GM18951 (cell line): ENCODE results near the gene SPTBN1.

Source experiments
- POLR2A ChIP-seq: IDR thresholded peaks from 4 replicates; pipeline ENCODE4 v1.6.1; 2011; ENCODE audit warnings: mild to moderate bottlenecking; ENCODE audit not compliant: insufficient read length, insufficient read depth; ENCODE audit errors: extremely low read depth
- in situ Hi-C: fragments of 300-500 bp; cut with MboI; formaldehyde crosslinking; loops from one replicate; pipeline ENCODE4 v1.12.0; 2022; ENCODE audit warnings: low sequenced_read_pairs, mixed read lengths, inconsistent platforms; ENCODE audit not compliant: unreplicated experiment

Gene SPTBN1

DNA sequence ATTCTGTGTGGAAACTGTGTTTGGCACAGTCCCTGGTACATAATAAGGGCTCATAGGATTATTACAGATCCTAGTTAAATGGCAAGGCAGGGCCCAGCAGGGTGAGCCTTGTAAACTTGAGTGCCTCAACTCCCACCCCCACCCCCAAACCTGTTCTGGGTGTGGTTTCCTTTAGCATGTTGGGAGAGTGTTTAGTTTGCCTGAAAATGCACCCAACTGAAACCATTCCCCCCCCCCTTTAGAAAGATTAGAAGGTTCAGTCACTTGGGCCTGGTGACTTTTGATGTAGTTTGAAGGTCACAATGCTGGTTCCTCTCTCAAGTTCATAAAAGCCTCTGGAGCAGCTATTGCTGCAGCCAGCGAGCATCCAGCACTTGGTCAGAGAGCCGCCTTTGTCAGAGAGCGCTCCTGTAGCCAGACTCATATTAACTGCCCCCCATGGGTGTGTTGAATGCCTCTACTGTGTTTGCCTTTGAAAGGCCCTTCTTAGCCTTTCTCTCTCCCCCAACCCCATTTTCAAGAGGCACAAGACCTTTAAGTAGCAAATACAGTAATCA lies 113.7 kb downstream of the SPTBN1 start:
- in situ Hi-C loops: loop anchor here (10.0 kb wide), 1 partner anchor 65 kb away; no protein-coding TSS in a partner anchor
- peak; percentile 41 for TF ChIP-seq POLR2A

DNA sequence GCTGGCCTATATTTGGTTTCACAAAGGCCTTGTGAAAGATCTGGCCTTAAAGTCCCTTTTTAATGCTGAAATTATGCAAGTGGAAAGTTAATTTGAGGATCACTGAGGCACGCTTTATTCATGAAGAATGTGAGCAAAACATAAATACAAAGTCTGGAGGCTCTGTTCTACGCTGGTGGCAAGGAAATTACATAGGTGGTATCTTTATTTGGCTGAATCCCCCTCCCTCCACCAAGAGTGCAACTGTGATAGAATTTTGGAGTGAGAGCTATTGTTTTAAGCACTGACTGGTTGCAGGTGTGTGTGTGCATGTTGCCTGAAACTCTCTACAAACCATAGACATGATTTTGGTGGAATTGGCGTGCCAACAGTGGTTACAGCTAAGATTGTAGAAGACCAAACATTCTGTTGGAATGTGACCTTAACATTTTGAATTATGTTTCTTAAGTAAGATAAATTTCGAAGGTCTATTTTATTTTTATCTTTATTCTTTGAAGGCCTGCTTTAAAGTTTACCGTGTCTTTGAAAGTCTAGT lies 114.3 kb downstream of the SPTBN1 start:
- TF ChIP-seq POLR2A: no peak
- in situ Hi-C loops: loop anchor here (10.0 kb wide), 1 partner anchor 64 kb away; no protein-coding TSS in a partner anchor

- peak; percentile 59 for TF ChIP-seq POLR2A
- in situ Hi-C loops: loop anchor here (10.0 kb wide), 1 partner anchor 64 kb away; no protein-coding TSS in a partner anchor
These were observed 115.0 kb downstream of the SPTBN1 start for GRCh38 chr2:54570925-54571694.

DNA sequence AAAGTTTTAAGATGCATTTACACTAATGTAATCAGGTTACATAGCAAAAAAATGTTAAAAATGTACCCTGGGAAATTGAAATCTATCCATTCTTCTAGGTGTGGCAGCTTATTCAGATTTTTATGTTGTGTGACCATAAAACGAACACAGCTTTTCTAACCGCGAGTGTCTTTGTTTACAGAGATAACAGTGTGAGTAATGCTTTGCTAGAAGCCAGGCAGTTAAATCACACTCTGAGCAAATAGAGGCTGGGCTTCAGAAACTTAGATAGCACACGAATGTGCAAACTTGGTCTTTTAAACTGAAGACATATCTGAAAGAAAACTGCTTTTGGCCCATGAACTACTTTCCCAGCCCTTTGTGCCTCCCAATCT lies 116.1 kb downstream of the SPTBN1 start:
- in situ Hi-C loops: loop anchor here (10.0 kb wide), 1 partner anchor 63 kb away; no protein-coding TSS in a partner anchor
- TF ChIP-seq POLR2A: no peak

DNA sequence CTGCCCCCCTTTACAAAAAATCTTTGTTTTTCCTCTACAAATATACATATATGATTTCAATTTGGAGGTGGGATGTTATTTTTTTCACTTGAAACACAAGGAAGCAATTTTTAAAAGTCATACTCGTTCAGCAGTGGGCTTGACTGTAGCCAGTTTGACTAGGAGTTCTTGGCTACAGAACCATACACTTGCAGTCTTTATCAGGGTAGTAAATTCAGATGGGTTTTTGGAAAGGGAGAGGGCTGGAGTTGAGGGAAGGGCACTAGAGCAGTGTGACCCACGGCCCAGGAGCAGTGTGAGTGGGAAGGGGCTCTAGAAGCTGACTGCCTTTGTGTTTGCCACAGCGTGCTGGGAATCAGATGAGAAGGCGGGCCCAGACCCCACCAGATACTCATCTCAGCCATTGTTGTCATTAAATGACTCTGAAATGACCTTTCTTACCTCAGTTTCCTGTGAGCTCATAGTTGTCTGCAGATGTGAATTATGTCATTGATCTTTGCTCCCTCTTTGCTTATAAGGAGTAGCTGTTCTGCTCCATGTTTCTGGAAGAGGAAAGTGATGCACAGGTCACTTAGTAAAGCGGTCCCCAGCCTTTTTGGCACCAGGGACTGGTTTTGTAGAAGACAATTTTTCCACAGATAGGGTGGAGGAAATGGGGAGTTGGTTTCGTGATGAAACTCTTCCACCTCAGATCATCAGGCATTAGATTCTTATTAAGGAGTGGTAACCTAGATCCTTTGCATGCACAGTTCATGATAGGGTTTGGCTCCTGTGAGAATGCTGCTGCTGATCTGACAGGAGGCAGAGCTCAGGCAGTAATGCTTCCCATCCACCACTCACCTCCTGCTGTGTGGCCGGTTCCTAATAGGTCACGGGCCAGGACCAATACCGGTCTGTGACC lies 116.8 kb downstream of the SPTBN1 start:
- in situ Hi-C loops: loop anchor here (10.0 kb wide), 1 partner anchor 62 kb away; no protein-coding TSS in a partner anchor
- no peak for TF ChIP-seq POLR2A

GRCh38 chr2:54573537-54573919 lies 117.4 kb downstream of the SPTBN1 start:
- TF ChIP-seq POLR2A: no peak
- in situ Hi-C loops: loop anchor here (10.0 kb wide), 1 partner anchor 61 kb away; no protein-coding TSS in a partner anchor

DNA sequence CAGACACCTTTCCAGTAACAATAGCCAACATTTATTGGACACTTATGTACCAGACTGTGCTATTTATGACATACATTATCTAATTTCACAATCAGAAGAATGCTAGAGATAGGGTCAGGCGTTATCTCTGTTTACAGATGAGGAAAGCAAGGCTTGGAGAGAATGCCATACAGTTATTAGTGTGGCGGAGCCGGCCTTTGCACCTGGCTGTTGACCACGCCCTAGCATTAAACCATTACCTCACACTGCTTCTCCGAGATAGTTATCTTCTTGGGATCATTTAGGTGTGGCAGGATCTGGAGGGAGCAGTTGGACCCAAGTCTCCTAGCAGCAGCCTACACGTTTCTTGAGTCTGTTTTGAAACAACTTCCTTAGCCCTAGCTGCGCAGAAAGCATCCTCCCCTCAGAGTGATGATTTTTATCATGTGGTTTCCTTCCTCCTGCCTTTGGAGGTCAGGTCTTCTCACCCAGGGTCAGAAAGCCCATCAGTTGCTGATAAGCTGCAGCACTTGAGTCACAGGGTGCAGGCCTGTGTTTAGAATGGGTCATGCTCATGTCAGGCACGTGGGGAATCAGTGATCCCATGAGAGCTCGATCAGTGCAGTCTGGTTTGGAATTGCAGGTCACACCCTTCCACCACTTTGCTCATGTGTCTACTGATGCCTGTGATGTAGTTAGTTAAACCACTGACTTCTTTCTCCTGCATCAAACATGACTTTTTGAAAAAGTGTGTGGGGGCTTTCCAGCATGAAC lies 118.2 kb downstream of the SPTBN1 start:
- in situ Hi-C loops: loop anchor here (10.0 kb wide), 1 partner anchor 61 kb away; no protein-coding TSS in a partner anchor
- peak; percentile 17 for TF ChIP-seq POLR2A

- TF ChIP-seq POLR2A: no peak
- in situ Hi-C loops: loop anchor here (5.0 to 10.0 kb wide), 2 partner anchors 53 to 60 kb away; no protein-coding TSS in a partner anchor
These were observed 118.7 kb downstream of the SPTBN1 start for GRCh38 chr2:54574860-54575247.

DNA sequence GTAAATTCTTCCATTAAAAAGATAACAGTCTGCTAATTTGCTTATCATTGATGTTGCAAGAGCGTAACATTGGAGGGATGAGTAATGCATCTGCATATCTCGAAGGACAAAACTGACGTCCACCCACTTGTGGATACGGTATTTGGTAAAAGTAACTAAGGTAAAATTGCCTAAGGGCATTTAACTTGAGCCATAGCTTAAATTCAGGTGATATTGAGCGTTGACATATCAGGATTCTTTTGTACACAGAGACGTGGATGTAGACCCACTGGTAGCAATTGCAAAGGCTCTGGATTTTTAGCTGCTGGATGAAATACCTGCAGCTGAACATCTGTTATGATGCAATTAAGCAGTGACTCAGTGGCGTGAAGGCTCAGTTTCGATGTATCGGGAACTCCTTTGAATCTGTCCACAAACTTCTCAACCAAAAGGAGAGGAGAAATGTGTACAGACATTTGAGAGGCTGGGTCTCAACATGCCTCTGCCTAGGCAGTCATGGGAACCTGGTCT lies 119.3 kb downstream of the SPTBN1 start:
- in situ Hi-C loops: loop anchor here (5.0 to 10.0 kb wide), 2 partner anchors 53 to 59 kb away; no protein-coding TSS in a partner anchor
- no peak for TF ChIP-seq POLR2A

DNA sequence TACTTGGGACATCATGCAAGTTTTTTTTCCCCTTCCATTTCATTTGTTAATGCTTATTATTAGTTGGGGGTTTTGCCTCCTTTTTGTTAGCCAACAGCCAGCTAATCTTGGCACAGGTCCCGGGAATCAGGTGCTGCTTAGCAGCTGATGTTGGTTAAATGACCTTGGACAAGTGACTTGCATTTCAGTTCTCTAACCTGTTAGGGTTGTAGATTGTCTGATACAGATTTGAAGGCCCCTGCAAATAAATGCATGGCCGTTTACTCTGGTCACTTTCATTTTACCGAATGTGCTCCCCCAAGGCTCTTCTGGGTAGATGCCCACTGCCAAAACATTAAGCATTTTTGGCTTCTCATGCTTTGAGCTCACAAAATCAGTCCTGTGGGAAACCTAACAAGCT lies 120.9 kb downstream of the SPTBN1 start:
- in situ Hi-C loops: loop anchor here (5.0 to 10.0 kb wide), 2 partner anchors 55 to 58 kb away; no protein-coding TSS in a partner anchor
- TF ChIP-seq POLR2A: no peak

DNA sequence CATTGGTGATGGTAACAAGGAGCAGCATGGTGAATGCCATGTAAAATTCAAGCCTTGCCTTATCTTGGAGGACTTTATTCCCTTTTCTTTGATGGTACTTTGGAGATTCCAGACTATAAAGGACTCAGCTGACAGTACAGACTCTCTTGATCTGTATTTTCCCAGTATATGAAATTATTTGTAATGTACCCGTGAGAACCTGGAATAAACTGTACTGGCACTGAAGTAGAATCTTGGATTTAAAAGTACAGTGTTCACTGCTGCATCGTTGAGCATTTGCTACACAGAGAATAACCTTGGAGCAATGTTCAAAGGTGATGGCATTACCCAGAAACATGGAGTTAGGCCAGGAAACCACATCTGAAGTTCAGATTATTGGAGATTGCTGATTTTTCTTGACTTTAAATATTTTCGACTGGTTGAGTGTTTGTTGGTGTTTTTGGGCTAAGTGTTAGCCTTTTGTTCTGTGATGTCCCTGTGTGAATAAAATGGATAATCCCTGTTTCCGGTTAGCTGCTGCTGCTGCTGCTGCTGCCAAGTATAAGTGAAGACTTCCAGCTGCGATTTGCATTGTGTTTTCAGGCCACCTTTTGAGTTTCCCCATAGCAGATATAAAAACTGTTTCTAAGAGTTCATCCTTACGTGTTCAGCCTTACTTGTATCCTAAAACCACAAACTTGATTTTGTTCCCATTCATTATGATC lies 122.0 kb downstream of the SPTBN1 start:
- TF ChIP-seq POLR2A: no peak

DNA sequence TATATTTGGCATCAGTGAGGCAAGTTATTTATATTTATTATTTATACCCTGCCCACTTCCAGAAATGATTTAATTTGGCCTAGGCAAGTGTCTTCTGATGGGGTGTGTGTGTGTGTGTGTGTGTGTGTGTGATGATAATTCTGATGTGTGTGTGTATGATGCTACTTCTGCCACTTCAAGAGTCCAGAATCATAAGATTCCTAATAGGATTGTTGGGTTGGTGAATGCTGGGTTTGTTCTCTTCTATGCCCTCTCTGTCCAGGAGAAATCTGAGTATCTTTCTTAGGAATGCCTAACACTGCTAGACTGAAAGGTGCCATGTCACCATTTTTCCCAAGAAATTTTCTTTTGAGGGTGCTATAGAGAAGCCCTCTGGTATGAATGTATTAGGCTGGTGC lies 122.5 kb downstream of the SPTBN1 start:
- in situ Hi-C loops: loop anchor here (5.0 to 10.0 kb wide), 2 partner anchors 56 kb away; no protein-coding TSS in a partner anchor
- TF ChIP-seq POLR2A: no peak

More for the DNA sequence above, 122.0 kb downstream of the SPTBN1 start:
- in situ Hi-C loops: loop anchor here (5.0 to 10.0 kb wide), 2 partner anchors 56 to 57 kb away; no protein-coding TSS in a partner anchor
